Ishikawa (cell line): ENCODE data around the gene HNRNPDL.

Source experiments
- CEBPB ChIP-seq: IDR thresholded peaks from 2 replicates; pipeline ENCODE4 v1.6.1; 2012
- CREB1 ChIP-seq: IDR thresholded peaks from 2 replicates; pipeline ENCODE4 v1.6.1; 2012; ENCODE audit warnings: low read depth
- EGR1 ChIP-seq: IDR thresholded peaks from 2 replicates; pipeline ENCODE4 v1.6.1; 2012
- EP300 ChIP-seq: IDR thresholded peaks from 2 replicates; pipeline ENCODE4 v1.6.1; 2012; ENCODE audit warnings: borderline replicate concordance
- FOXM1 ChIP-seq: IDR thresholded peaks from 2 replicates; pipeline ENCODE4 v1.6.1; 2012; ENCODE audit warnings: low read depth, borderline replicate concordance
- MAX ChIP-seq: IDR thresholded peaks from 2 replicates; pipeline ENCODE4 v1.6.1; 2012
- NFIC ChIP-seq: IDR thresholded peaks from 2 replicates; pipeline ENCODE4 v1.6.1; 2012
- RAD21 ChIP-seq: IDR thresholded peaks from 2 replicates; pipeline ENCODE4 v1.6.1; 2012; ENCODE audit warnings: low read depth
- REST ChIP-seq: IDR thresholded peaks from 2 replicates; pipeline ENCODE4 v1.6.1; 2012; ENCODE audit warnings: low read depth, mild to moderate bottlenecking
- TAF1 ChIP-seq: IDR thresholded peaks from 2 replicates; pipeline ENCODE4 v1.6.1; 2012; ENCODE audit warnings: low read depth, mild to moderate bottlenecking
- TCF12 ChIP-seq: IDR thresholded peaks from 2 replicates; pipeline ENCODE4 v1.6.1; 2012; ENCODE audit warnings: low read depth
- TEAD4 ChIP-seq: IDR thresholded peaks from 2 replicates; pipeline ENCODE4 v1.6.1; 2012
- USF1 ChIP-seq: IDR thresholded peaks from 2 replicates; pipeline ENCODE4 v1.6.1; 2012
- YY1 ChIP-seq: IDR thresholded peaks from 2 replicates; pipeline ENCODE4 v1.6.1; 2012; ENCODE audit warnings: low read depth
- ZBTB7A ChIP-seq: IDR thresholded peaks from 2 replicates; pipeline ENCODE4 v1.6.1; 2012; ENCODE audit warnings: low read depth

HNRNPDL gene

GRCh38 chr4:82423245-82424054 is 6.8 kb downstream of the HNRNPDL start:
- TF ChIP-seq USF1 (no peak), REST (no peak), TEAD4 (no peak), NFIC (no peak), EP300 (no peak)

- TF ChIP-seq NFIC (no peak), TCF12 (no peak), YY1 (no peak), MAX (no peak), RAD21 (no peak), EP300 (no peak), ZBTB7A (no peak), FOXM1 (no peak)
Observed at GRCh38 chr4:82422616-82423015, 7.6 kb downstream of the HNRNPDL start.

- TF ChIP-seq FOXM1 (no peak), TEAD4 (no peak), TAF1 (no peak), USF1 (no peak), TCF12 (no peak), CREB1 (no peak), REST (no peak), NFIC (no peak), CEBPB (no peak), YY1 (no peak), EGR1 (no peak), RAD21 (no peak), EP300 (no peak), MAX (no peak), ZBTB7A (no peak)
Observed at GRCh38 chr4:82421796-82422560, 8.3 kb downstream of the HNRNPDL start.

GRCh38 chr4:82419451-82419850 is 10.8 kb downstream of the HNRNPDL start:
- TF ChIP-seq RAD21 (no peak), EGR1 (no peak), TEAD4 (no peak), CREB1 (no peak), FOXM1 (no peak)

GRCh38 chr4:82415922-82416365 is 14.3 kb downstream of the HNRNPDL start:
- TF ChIP-seq TCF12: no peak
- no peak for TF ChIP-seq TAF1
- TF ChIP-seq USF1: no peak
- TF ChIP-seq RAD21: no peak
- no peak for TF ChIP-seq REST
- TF ChIP-seq CREB1: no peak
- no peak for TF ChIP-seq YY1
- no peak for TF ChIP-seq NFIC
- no peak for TF ChIP-seq TEAD4
- TF ChIP-seq MAX: no peak
- TF ChIP-seq EGR1: no peak
- TF ChIP-seq EP300: no peak
- no peak for TF ChIP-seq FOXM1
- TF ChIP-seq ZBTB7A: no peak
